Measurements from ENCODE around the gene KSR1.

Gene KSR1

GRCh38 chr17:27535178-27535928 is 79.1 kb downstream of the KSR1 start:
- H3K9ac ChIP-seq (ENCODE audit: low read length), result no peak overlapping the region
- no peak overlapping the region for H3K27ac ChIP-seq (ENCODE audit: low read depth, low read length)
- H3K27me3 ChIP-seq (ENCODE audit: control insufficient read depth, insufficient read depth, low read length), result no peaks in the 10 kb centered on the region
- no peak overlapping the region for H3K4me3 ChIP-seq (ENCODE audit: low read length)
- H3K4me1 ChIP-seq (ENCODE audit: control insufficient read depth, insufficient read depth, low read length), result peaks cover 23% of the 10 kb centered on the region
- no peaks in the 10 kb centered on the region for H3K36me3 ChIP-seq (ENCODE audit: control insufficient read depth, insufficient read depth, low read length)

GRCh38 chr17:27535975-27536374 is 79.7 kb downstream of the KSR1 start:
- Histone ChIP-seq H3K36me3 (ENCODE audit: control insufficient read depth, insufficient read depth, low read length) (no peaks in the 10 kb centered on the region), H3K4me1 (ENCODE audit: control insufficient read depth, insufficient read depth, low read length) (peaks cover 28% of the 10 kb centered on the region), H3K9ac (ENCODE audit: low read length) (no peak overlapping the region), H3K27me3 (ENCODE audit: control insufficient read depth, insufficient read depth, low read length) (no peaks in the 10 kb centered on the region), H3K4me3 (ENCODE audit: low read length) (no peak overlapping the region), H3K27ac (ENCODE audit: low read depth, low read length) (no peak overlapping the region)

GRCh38 chr17:27536781-27537180 is 80.5 kb downstream of the KSR1 start:
- Histone ChIP-seq H3K9ac (ENCODE audit: low read length) (no peak overlapping the region), H3K4me3 (ENCODE audit: low read length) (no peak overlapping the region), H3K36me3 (ENCODE audit: control insufficient read depth, insufficient read depth, low read length) (no peaks in the 10 kb centered on the region), H3K27ac (ENCODE audit: low read depth, low read length) (no peak overlapping the region), H3K4me1 (ENCODE audit: control insufficient read depth, insufficient read depth, low read length) (peaks cover 28% of the 10 kb centered on the region), H3K27me3 (ENCODE audit: control insufficient read depth, insufficient read depth, low read length) (no peaks in the 10 kb centered on the region)

- Histone ChIP-seq H3K36me3 (ENCODE audit: control insufficient read depth, insufficient read depth, low read length) (no peaks in the 10 kb centered on the region), H3K4me1 (ENCODE audit: control insufficient read depth, insufficient read depth, low read length) (peaks cover 28% of the 10 kb centered on the region), H3K27ac (ENCODE audit: low read depth, low read length) (no peak overlapping the region), H3K4me3 (ENCODE audit: low read length) (no peak overlapping the region), H3K9ac (ENCODE audit: low read length) (no peak overlapping the region), H3K27me3 (ENCODE audit: control insufficient read depth, insufficient read depth, low read length) (no peaks in the 10 kb centered on the region)
Measured at GRCh38 chr17:27538156-27538955, 82.1 kb downstream of the KSR1 start.

- H3K27ac ChIP-seq (ENCODE audit: low read depth, low read length), result peak overlapping the region; percentile 79
- no peak overlapping the region for H3K9ac ChIP-seq (ENCODE audit: low read length)
- peaks cover 26% of the 10 kb centered on the region for H3K4me1 ChIP-seq (ENCODE audit: control insufficient read depth, insufficient read depth, low read length)
Measured at GRCh38 chr17:27539152-27539551, 82.9 kb downstream of the KSR1 start.

GRCh38 chr17:27539794-27540317 is 83.6 kb downstream of the KSR1 start:
- Histone ChIP-seq H3K4me3 (ENCODE audit: low read length) (no peak overlapping the region), H3K27me3 (ENCODE audit: control insufficient read depth, insufficient read depth, low read length) (no peaks in the 10 kb centered on the region), H3K27ac (ENCODE audit: low read depth, low read length) (peak overlapping the region; percentile 79), H3K9ac (ENCODE audit: low read length) (no peak overlapping the region), H3K4me1 (ENCODE audit: control insufficient read depth, insufficient read depth, low read length) (peaks cover 21% of the 10 kb centered on the region), H3K36me3 (ENCODE audit: control insufficient read depth, insufficient read depth, low read length) (no peaks in the 10 kb centered on the region)

More at GRCh38 chr17:27539152-27539551, 82.9 kb downstream of the KSR1 start:
- no peaks in the 10 kb centered on the region for H3K27me3 ChIP-seq (ENCODE audit: control insufficient read depth, insufficient read depth, low read length)
- no peak overlapping the region for H3K4me3 ChIP-seq (ENCODE audit: low read length)
- no peaks in the 10 kb centered on the region for H3K36me3 ChIP-seq (ENCODE audit: control insufficient read depth, insufficient read depth, low read length)

GRCh38 chr17:27540318-27541101 is 84.3 kb downstream of the KSR1 start:
- H3K36me3 ChIP-seq (ENCODE audit: control insufficient read depth, insufficient read depth, low read length), result no peaks in the 10 kb centered on the region
- H3K27me3 ChIP-seq (ENCODE audit: control insufficient read depth, insufficient read depth, low read length), result no peaks in the 10 kb centered on the region
- peak overlapping the region; percentile 84 for H3K27ac ChIP-seq (ENCODE audit: low read depth, low read length)
- no peak overlapping the region for H3K4me3 ChIP-seq (ENCODE audit: low read length)
- H3K4me1 ChIP-seq (ENCODE audit: control insufficient read depth, insufficient read depth, low read length), result peaks cover 17% of the 10 kb centered on the region
- no peak overlapping the region for H3K9ac ChIP-seq (ENCODE audit: low read length)

- Histone ChIP-seq H3K4me3 (ENCODE audit: low read length) (no peak overlapping the region), H3K9ac (ENCODE audit: low read length) (no peak overlapping the region), H3K4me1 (ENCODE audit: control insufficient read depth, insufficient read depth, low read length) (peaks cover 12% of the 10 kb centered on the region), H3K36me3 (ENCODE audit: control insufficient read depth, insufficient read depth, low read length) (no peaks in the 10 kb centered on the region), H3K27me3 (ENCODE audit: control insufficient read depth, insufficient read depth, low read length) (no peaks in the 10 kb centered on the region), H3K27ac (ENCODE audit: low read depth, low read length) (no peak overlapping the region)
Measured at GRCh38 chr17:27541301-27542023, 85.2 kb downstream of the KSR1 start.

GRCh38 chr17:27542841-27543463 is 86.7 kb downstream of the KSR1 start:
- H3K4me1 ChIP-seq (ENCODE audit: control insufficient read depth, insufficient read depth, low read length), result peaks cover 12% of the 10 kb centered on the region
- no peaks in the 10 kb centered on the region for H3K27me3 ChIP-seq (ENCODE audit: control insufficient read depth, insufficient read depth, low read length)
- no peaks in the 10 kb centered on the region for H3K36me3 ChIP-seq (ENCODE audit: control insufficient read depth, insufficient read depth, low read length)
- no peak overlapping the region for H3K4me3 ChIP-seq (ENCODE audit: low read length)
- no peak overlapping the region for H3K9ac ChIP-seq (ENCODE audit: low read length)
- H3K27ac ChIP-seq (ENCODE audit: low read depth, low read length), result no peak overlapping the region

- Histone ChIP-seq H3K4me1 (ENCODE audit: control insufficient read depth, insufficient read depth, low read length) (peaks cover 12% of the 10 kb centered on the region), H3K36me3 (ENCODE audit: control insufficient read depth, insufficient read depth, low read length) (no peaks in the 10 kb centered on the region), H3K27ac (ENCODE audit: low read depth, low read length) (no peak overlapping the region)
Measured at GRCh38 chr17:27543464-27543856, 87.2 kb downstream of the KSR1 start.

GRCh38 chr17:27543958-27544349 is 87.7 kb downstream of the KSR1 start:
- no peak overlapping the region for H3K27ac ChIP-seq (ENCODE audit: low read depth, low read length)
- H3K27me3 ChIP-seq (ENCODE audit: control insufficient read depth, insufficient read depth, low read length), result no peaks in the 10 kb centered on the region
- no peak overlapping the region for H3K9ac ChIP-seq (ENCODE audit: low read length)
- no peak overlapping the region for H3K4me3 ChIP-seq (ENCODE audit: low read length)
- no peaks in the 10 kb centered on the region for H3K36me3 ChIP-seq (ENCODE audit: control insufficient read depth, insufficient read depth, low read length)
- peaks cover 12% of the 10 kb centered on the region for H3K4me1 ChIP-seq (ENCODE audit: control insufficient read depth, insufficient read depth, low read length)

More at GRCh38 chr17:27543464-27543856, 87.2 kb downstream of the KSR1 start:
- Histone ChIP-seq H3K27me3 (ENCODE audit: control insufficient read depth, insufficient read depth, low read length) (no peaks in the 10 kb centered on the region), H3K4me3 (ENCODE audit: low read length) (no peak overlapping the region), H3K9ac (ENCODE audit: low read length) (no peak overlapping the region)
